Trophoblast cell (in vitro differentiated cells and primary cell): ENCODE results near the gene HIBADH.

Experiments used
- DNase-seq, 2 donors: peaks; one replicate each; pipeline ENCODE4 v3.0.0-alpha.2; 2016
- H2AFZ ChIP-seq: 2 replicates; pipeline ENCODE4 v1.6.1; 2013; ENCODE audit warnings: low read length, moderate library complexity, mild to moderate bottlenecking; ENCODE audit not compliant: insufficient read depth, poor library complexity
- H2AK5ac ChIP-seq: 2 replicates; pipeline ENCODE4 v1.6.1; 2013; ENCODE audit warnings: mild to moderate bottlenecking, low read length
- H2BK120ac ChIP-seq: 2 replicates; pipeline ENCODE4 v1.6.1; 2013; ENCODE audit warnings: low read length, mild to moderate bottlenecking, moderate library complexity; ENCODE audit not compliant: insufficient read depth, poor library complexity
- H2BK12ac ChIP-seq: 2 replicates; pipeline ENCODE4 v1.6.1; 2013; ENCODE audit warnings: mild to moderate bottlenecking, low read length, moderate library complexity
- H2BK5ac ChIP-seq: 2 replicates; pipeline ENCODE4 v1.6.1; 2013; ENCODE audit warnings: low read length, low read depth, moderate library complexity, mild to moderate bottlenecking; ENCODE audit not compliant: poor library complexity
- H3K14ac ChIP-seq: 2 replicates; pipeline ENCODE4 v1.6.1; 2013; ENCODE audit warnings: mild to moderate bottlenecking, low read length
- H3K18ac ChIP-seq: 2 replicates; pipeline ENCODE4 v1.6.1; 2013; ENCODE audit warnings: mild to moderate bottlenecking, low read length
- H3K23ac ChIP-seq: 2 replicates; pipeline ENCODE4 v1.6.1; 2013; ENCODE audit warnings: low read length
- H3K27ac ChIP-seq: 2 replicates; pipeline ENCODE4 v1.5.1; 2013; ENCODE audit warnings: low read depth, mild to moderate bottlenecking, inconsistent platforms, low read length, moderate library complexity
- H3K27me3 ChIP-seq: 2 replicates; pipeline ENCODE4 v1.6.1; 2013; ENCODE audit warnings: inconsistent platforms, mild to moderate bottlenecking, low read length, moderate library complexity; ENCODE audit not compliant: insufficient read depth
- H3K36me3 ChIP-seq, 2 experiments: 1 replicate in 1 of 2; 2 replicates in 1 of 2; pipeline ENCODE4 v1.6.1; 2013; ENCODE audit warnings: low read length in 2 of 2, mild to moderate bottlenecking in 2 of 2, moderate library complexity in 1 of 2; ENCODE audit not compliant: insufficient read depth in 2 of 2, control insufficient read depth in 1 of 2
- H3K4ac ChIP-seq: 2 replicates; pipeline ENCODE4 v1.6.1; 2013; ENCODE audit warnings: low read depth, mild to moderate bottlenecking, low read length, moderate library complexity
- H3K4me1 ChIP-seq, 2 experiments: 1 replicate in 1 of 2; 2 replicates in 1 of 2; pipeline ENCODE4 v1.6.1; 2013; ENCODE audit warnings: low read length in 2 of 2, mild to moderate bottlenecking in 2 of 2, moderate library complexity in 1 of 2; ENCODE audit not compliant: insufficient read depth in 2 of 2, control insufficient read depth in 1 of 2
- H3K4me2 ChIP-seq: 2 replicates; pipeline ENCODE4 v1.6.1; 2013; ENCODE audit warnings: inconsistent platforms, mild to moderate bottlenecking, low read length, moderate library complexity
- H3K4me3 ChIP-seq: 2 replicates; pipeline ENCODE4 v1.5.1; 2013; ENCODE audit warnings: mild to moderate bottlenecking, low read depth, low read length, inconsistent platforms
- H3K79me1 ChIP-seq: one replicate; pipeline ENCODE4 v1.6.1; 2013; ENCODE audit warnings: low read length
- H3K79me2 ChIP-seq: 2 replicates; pipeline ENCODE4 v1.6.1; 2013; ENCODE audit warnings: low read length, mild to moderate bottlenecking; ENCODE audit not compliant: control insufficient read depth, insufficient read depth, poor library complexity
- H3K9ac ChIP-seq: 2 replicates; pipeline ENCODE4 v1.6.1; 2013; ENCODE audit warnings: mild to moderate bottlenecking, low read length
- H3K9me3 ChIP-seq: 2 replicates; pipeline ENCODE4 v1.6.1; 2013; ENCODE audit warnings: low read depth, mild to moderate bottlenecking, control low read depth, inconsistent platforms, low read length; ENCODE audit not compliant: insufficient read depth
- H4K12ac ChIP-seq: 2 replicates; pipeline ENCODE4 v1.6.1; 2013; ENCODE audit warnings: low read depth, mild to moderate bottlenecking, low read length, moderate library complexity
- H4K8ac ChIP-seq: 2 replicates; pipeline ENCODE4 v1.6.1; 2013; ENCODE audit warnings: low read depth, mild to moderate bottlenecking, low read length, moderate library complexity
- H4K91ac ChIP-seq: one replicate; pipeline ENCODE4 v1.6.1; 2013; ENCODE audit warnings: low read depth, mild to moderate bottlenecking, low read length, moderate library complexity
- WGBS: extraction: QIAGEN DNeasy Blood & Tissue Kit; methylation state at CpG from one replicate; pipeline ENCODE4 v1.1.7; 2013; ENCODE audit warnings: missing lambda C conversion rate; ENCODE audit not compliant: insufficient read length, insufficient coverage; ENCODE audit errors: extremely low coverage; 5-methylcytosine and 5-hydroxymethylcytosine counted together

Gene HIBADH

DNA sequence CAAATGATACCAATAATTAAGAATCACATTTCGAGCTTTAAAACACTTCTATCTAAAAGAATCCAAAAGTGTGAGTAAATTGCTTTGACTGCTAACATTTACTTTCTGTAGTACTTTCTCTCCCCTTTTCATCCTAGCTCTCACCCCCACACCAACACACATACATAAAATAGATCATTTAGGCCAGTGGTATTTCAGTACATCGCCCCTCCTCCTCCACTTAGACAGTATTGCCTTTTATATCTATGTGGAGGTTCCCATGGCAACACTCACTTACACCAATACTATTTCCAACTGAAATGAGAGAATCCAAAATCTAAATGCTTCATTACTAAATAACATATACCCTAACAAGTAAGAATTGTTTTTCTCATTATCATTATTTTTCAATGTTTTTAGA lies 58.9 kb downstream of the HIBADH start:
- Histone ChIP-seq H3K9ac (no peak overlapping the region), H3K23ac (no peak overlapping the region), H3K27ac (no peak overlapping the region), H4K12ac (no peak overlapping the region), H3K4ac (no peak overlapping the region), H2AK5ac (no peak overlapping the region), H3K9me3 (no peaks in the 10 kb centered on the region), H3K27me3 (no peaks in the 10 kb centered on the region), H3K79me1 (no peaks in the 10 kb centered on the region), H3K4me2 (no peak overlapping the region), H3K4me1 (peaks cover 0 to 1% of the 10 kb centered on the region in 2 experiments), H3K14ac (no peak overlapping the region), H3K36me3 (no peaks in the 10 kb centered on the region), H4K91ac (no peak overlapping the region), H4K8ac (no peak overlapping the region), H2BK120ac (no peak overlapping the region), H3K4me3 (no peak overlapping the region), H2AFZ (no peak overlapping the region), H2BK12ac (no peak overlapping the region), H2BK5ac (no peak overlapping the region), H3K79me2 (no peaks in the 10 kb centered on the region), H3K18ac (no peak overlapping the region)
- no CpG with 5 or more reads among the region's 2 CpGs for WGBS
- DNase-seq: no peak

DNA sequence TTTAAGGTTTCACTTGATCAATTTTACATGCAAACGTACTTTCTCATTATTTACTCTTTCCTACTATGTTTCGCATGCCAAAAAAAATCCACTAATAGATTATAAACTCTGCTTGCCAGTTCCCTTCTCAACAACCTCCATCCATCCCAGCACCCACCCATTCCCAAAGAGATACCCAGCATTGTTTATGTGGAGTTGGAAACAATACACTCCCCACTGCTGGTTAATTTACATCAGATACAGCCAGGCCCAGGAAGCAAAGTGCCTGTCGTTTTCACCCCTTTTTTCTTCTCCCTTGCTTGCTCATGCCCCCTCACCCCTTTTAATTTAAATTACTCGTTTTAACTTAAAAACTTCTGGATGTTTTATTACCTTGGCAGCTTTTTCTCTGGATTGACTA lies 59.9 kb downstream of the HIBADH start:
- Histone ChIP-seq H3K79me2 (no peaks in the 10 kb centered on the region), H3K4me3 (no peak overlapping the region), H3K23ac (no peak overlapping the region), H3K14ac (no peak overlapping the region), H4K12ac (no peak overlapping the region), H3K9ac (no peak overlapping the region), H3K18ac (no peak overlapping the region), H4K8ac (no peak overlapping the region), H3K79me1 (no peaks in the 10 kb centered on the region), H2AFZ (no peak overlapping the region), H2BK12ac (no peak overlapping the region), H2BK120ac (no peak overlapping the region), H3K36me3 (no peaks in the 10 kb centered on the region), H4K91ac (no peak overlapping the region), H3K27me3 (no peaks in the 10 kb centered on the region), H3K4me1 (peaks cover 0 to 1% of the 10 kb centered on the region in 2 experiments), H2AK5ac (no peak overlapping the region), H3K27ac (no peak overlapping the region), H3K4ac (no peak overlapping the region), H3K4me2 (no peak overlapping the region), H3K9me3 (no peaks in the 10 kb centered on the region), H2BK5ac (no peak overlapping the region)
- DNase-seq: no peak
- WGBS: no CpG with 5 or more reads among the region's 4 CpGs

DNA sequence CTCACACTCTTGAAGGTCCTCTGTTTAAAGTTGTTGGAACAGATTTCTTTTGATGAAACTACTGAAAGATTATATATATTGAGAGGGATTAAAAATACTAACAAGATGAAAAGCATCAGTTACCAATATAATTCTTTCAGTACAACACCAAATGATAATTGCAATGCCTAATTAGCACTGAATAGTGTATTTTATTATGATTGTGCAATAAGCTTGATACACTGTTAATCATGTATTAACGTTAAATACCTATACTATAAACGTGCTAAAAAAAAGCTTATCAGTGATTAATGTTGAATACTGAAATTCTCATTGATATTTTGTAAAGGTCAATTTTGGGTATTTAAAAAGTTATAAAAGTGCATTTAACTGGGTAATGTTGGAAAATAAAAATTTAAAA lies 61.5 kb downstream of the HIBADH start:
- Histone ChIP-seq H3K18ac (no peak overlapping the region), H4K91ac (no peak overlapping the region), H4K8ac (no peak overlapping the region), H3K4me3 (no peak overlapping the region), H3K79me2 (no peaks in the 10 kb centered on the region), H2AK5ac (no peak overlapping the region), H4K12ac (no peak overlapping the region), H2BK5ac (no peak overlapping the region), H2BK120ac (no peak overlapping the region), H3K79me1 (no peaks in the 10 kb centered on the region), H3K9me3 (no peaks in the 10 kb centered on the region), H2AFZ (no peak overlapping the region), H3K4ac (no peak overlapping the region), H3K27me3 (no peaks in the 10 kb centered on the region), H3K4me2 (no peak overlapping the region), H3K23ac (no peak overlapping the region), H3K36me3 (no peaks in the 10 kb centered on the region), H2BK12ac (no peak overlapping the region), H3K14ac (no peak overlapping the region), H3K27ac (no peak overlapping the region), H3K4me1 (no peaks in the 10 kb centered on the region), H3K9ac (no peak overlapping the region)
- no CpG with 5 or more reads among the region's 2 CpGs for WGBS
- DNase-seq: no peak

DNA sequence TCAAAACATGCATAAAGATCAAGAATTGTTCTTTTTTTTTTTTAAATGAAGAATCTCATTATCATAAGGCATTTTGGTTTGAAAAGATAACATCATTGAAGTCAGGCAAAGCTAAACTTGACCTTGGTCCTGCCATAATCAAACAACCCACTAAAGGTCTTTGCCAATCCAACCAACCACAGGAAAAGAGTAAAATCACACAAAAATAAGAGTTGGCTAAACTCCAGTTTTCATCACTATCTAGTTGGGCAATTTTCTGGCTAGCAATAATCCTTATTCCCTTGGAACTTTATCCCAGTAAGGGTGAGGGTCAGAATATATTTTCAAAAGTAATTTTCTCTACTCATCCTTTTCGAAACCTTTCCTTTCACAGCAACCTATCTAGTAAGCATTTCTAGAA lies 62.4 kb downstream of the HIBADH start:
- Histone ChIP-seq H3K9me3 (no peaks in the 10 kb centered on the region), H3K18ac (no peak overlapping the region), H2BK5ac (no peak overlapping the region), H4K12ac (no peak overlapping the region), H3K79me2 (no peaks in the 10 kb centered on the region), H3K4ac (no peak overlapping the region), H2AFZ (no peak overlapping the region), H3K14ac (no peak overlapping the region), H3K27ac (no peak overlapping the region), H3K27me3 (no peaks in the 10 kb centered on the region), H3K36me3 (no peaks in the 10 kb centered on the region), H3K4me1 (no peaks in the 10 kb centered on the region), H4K91ac (no peak overlapping the region), H2AK5ac (no peak overlapping the region), H2BK12ac (no peak overlapping the region), H3K79me1 (no peaks in the 10 kb centered on the region), H3K9ac (no peak overlapping the region), H3K23ac (no peak overlapping the region), H4K8ac (no peak overlapping the region), H3K4me3 (no peak overlapping the region), H2BK120ac (no peak overlapping the region), H3K4me2 (no peak overlapping the region)
- no peak for DNase-seq
- no CpG with 5 or more reads among the region's 1 CpG for WGBS
